Vagina (tissue), 2 donors: ENCODE measurements around the gene NCOA3.

ENCODE experiments used
- CTCF ChIP-seq, 3 experiments: fragments of 450-650 bp in 2 of 3; fragments of 200-600 bp in 1 of 3; sonication (generic) in 1 of 3; IDR thresholded peaks; one replicate each; pipeline ENCODE4 v1.5.1; 2017 to 2019; ENCODE audit warnings: antibody characterized with exemption in 3 of 3, mild to moderate bottlenecking in 2 of 3, moderate library complexity in 2 of 3
- POLR2AphosphoS5 ChIP-seq, 2 donors: sonication (generic); formaldehyde crosslinking; IDR thresholded peaks; one replicate each; pipeline ENCODE4 v1.9.0; 2017; ENCODE audit warnings: antibody characterized with exemption in 2 of 2, mild to moderate bottlenecking in 2 of 2, low read depth in 1 of 2; ENCODE audit not compliant: insufficient read depth in 1 of 2

DNA sequence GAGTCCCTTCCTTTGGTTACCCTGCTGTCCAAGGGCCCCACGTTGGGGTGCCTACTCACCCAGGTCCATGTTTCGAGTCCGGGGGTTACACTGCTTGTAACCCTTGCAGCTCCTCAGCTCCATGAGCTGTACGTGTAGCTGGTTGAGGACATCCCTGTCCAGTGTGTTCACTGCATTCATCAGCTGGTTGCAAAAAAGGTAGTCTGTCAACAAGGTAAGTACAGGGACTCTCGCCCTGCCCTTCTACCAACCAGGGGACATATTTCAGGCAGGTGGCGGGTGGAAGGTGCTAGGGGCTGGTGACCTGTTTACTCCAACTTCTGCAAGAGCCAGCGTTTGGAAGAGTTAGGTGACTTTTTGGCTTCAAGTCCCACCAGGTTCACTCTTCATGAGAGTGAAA lies 160.0 kb downstream of the NCOA3 start:
- TF ChIP-seq CTCF (IDR thresholded peaks at IDR 0.05), result no peak
- TF ChIP-seq POLR2AphosphoS5 (IDR thresholded peaks at IDR 0.05; ENCODE audit: insufficient read depth in 1 of 2, low read depth in 1 of 2), result no peak
